HCT116 (cell line): ENCODE results near the gene PRKX. TPM values are rescaled to one million over a fixed set of nuclear protein-coding genes. Genes with fewer than 3 reads are reported as not detected.
"Not testable (repeated sequence)": the region's sequence is repeated elsewhere in the genome, so short reads cannot be mapped to it uniquely, and the experiment has no call there.

Source experiments
- ATAC-seq: fragments of 200-7000 bp; cut with Tn5 transposase; 2 replicates; pipeline ENCODE4 v1.9.1; 2020; ENCODE audit warnings: mild to moderate bottlenecking, moderate library complexity
- BruUV-seq: library from RNA; stranded (reverse); fragments of 400-500 nt; replicated peaks from 2 replicates; lab custom pipeline; 2021; lab: Mats Ljungman, UMichigan
- CTCF ChIA-PET: fragments of 300-600 bp; sonication (Branson Sonifier 250); formaldehyde crosslinking; loops from one replicate; lab custom pipeline; 2021; ENCODE audit warnings: antibody characterized with exemption; lab: Charles Lee
- POLR2A ChIA-PET: fragments of 300-600, 350-600 bp; sonication (Branson Sonifier 250); formaldehyde crosslinking; loops from one replicate; lab custom pipeline; 2021; ENCODE audit warnings: antibody characterized with exemption; lab: Charles Lee
- RAD21 ChIA-PET, 2 experiments: fragments of 300-600 bp; sonication (Branson Sonifier 250); formaldehyde crosslinking; loops; one replicate each; lab custom pipeline; 2023; ENCODE audit warnings: low total read pairs in 2 of 2; ENCODE audit not compliant: uncharacterized antibody in 2 of 2, unreplicated experiment in 2 of 2, low non-redundant PET in 1 of 2; lab: Charles Lee
- DNase-seq: peaks from one replicate; pipeline ENCODE4 v3.0.0-alpha.2; 2010; ENCODE audit warnings: low read depth, low spot score
- H2AFZ ChIP-seq: fragments of 200-600 bp; shearing (Covaris generic), sonication (generic); 2 replicates; pipeline ENCODE4 v1.6.1; 2017; ENCODE audit warnings: low read depth, mixed run types, mixed read lengths, antibody characterized with exemption, low read length; ENCODE audit not compliant: poor library complexity, severe bottlenecking
- H3K27ac ChIP-seq: 2 replicates; pipeline ENCODE4 v1.5.1; 2012; ENCODE audit warnings: low read depth, low read length
- H3K27me3 ChIP-seq: fragments of 200-600 bp; sonication (generic); 2 replicates; pipeline ENCODE4 v1.6.1; 2016; ENCODE audit warnings: mixed run types, low read length, mixed read lengths; ENCODE audit not compliant: insufficient read depth
- H3K36me3 ChIP-seq, 2 experiments: fragments of 200-500 bp in 1 of 2; fragments of 200-600 bp in 1 of 2; sonication (Bioruptor generic) in 1 of 2; sonication (generic) in 1 of 2; 2 replicates each; pipeline versions ENCODE4 v1.5.1 to v1.6.1; 2014 to 2016; ENCODE audit warnings: low read length in 2 of 2, inconsistent platforms in 1 of 2, mixed read lengths in 1 of 2, mixed run types in 1 of 2; ENCODE audit not compliant: insufficient read depth in 2 of 2, control insufficient read depth in 1 of 2
- H3K4me1 ChIP-seq, 2 experiments: fragments of 200-600 bp in 1 of 2; sonication (generic) in 1 of 2; 2 replicates each; pipeline versions ENCODE4 v1.5.1 to v1.6.1; 2012 to 2017; ENCODE audit warnings: low read length in 2 of 2, inconsistent platforms in 1 of 2, mild to moderate bottlenecking in 1 of 2, mixed read lengths in 1 of 2, mixed run types in 1 of 2, moderate library complexity in 1 of 2; ENCODE audit not compliant: insufficient read depth in 2 of 2, control insufficient read depth in 1 of 2
- H3K4me2 ChIP-seq: fragments of 200-600 bp; sonication (generic); 2 replicates; pipeline ENCODE4 v1.6.1; 2017; ENCODE audit warnings: mixed run types, low read length, mixed read lengths
- H3K4me3 ChIP-seq, 2 experiments: fragments of 200-600 bp in 1 of 2; sonication (generic) in 1 of 2; replicated peaks in 1 of 2; 2 replicates each; pipeline ENCODE4 v1.5.1; 2011 to 2016; ENCODE audit warnings: low read length in 2 of 2, control low read depth in 1 of 2, low read depth in 1 of 2, mild to moderate bottlenecking in 1 of 2, mixed read lengths in 1 of 2, mixed run types in 1 of 2
- H3K79me2 ChIP-seq: fragments of 200-600 bp; sonication (generic); 2 replicates; pipeline ENCODE4 v1.6.1; 2017; ENCODE audit warnings: mild to moderate bottlenecking, mixed run types, low read length, moderate library complexity, mixed read lengths; ENCODE audit not compliant: insufficient read depth
- H3K9ac ChIP-seq: fragments of 200-600 bp; sonication (generic); 2 replicates; pipeline ENCODE4 v1.6.1; 2016; ENCODE audit warnings: low read length, mixed read lengths
- H3K9me2 ChIP-seq: fragments of 200-600 bp; sonication (generic), shearing (Covaris generic); 2 replicates; pipeline ENCODE4 v1.6.1; 2017; ENCODE audit warnings: mixed run types, mild to moderate bottlenecking, moderate library complexity; ENCODE audit not compliant: insufficient read depth
- H3K9me3 ChIP-seq, 2 experiments: fragments of 200-500 bp in 1 of 2; fragments of 200-600 bp in 1 of 2; sonication (Bioruptor generic) in 1 of 2; sonication (generic) in 1 of 2; 2 replicates each; pipeline ENCODE4 v1.6.1; 2014 to 2017; ENCODE audit warnings: low read length in 2 of 2, mixed read lengths in 2 of 2, inconsistent platforms in 1 of 2, low read depth in 1 of 2, mild to moderate bottlenecking in 1 of 2, mixed run types in 1 of 2, moderate library complexity in 1 of 2; ENCODE audit not compliant: control insufficient read depth in 1 of 2, insufficient read depth in 1 of 2
- H4K20me1 ChIP-seq: fragments of 200-600 bp; sonication (generic), shearing (Covaris generic); 2 replicates; pipeline ENCODE4 v1.6.1; 2017; ENCODE audit warnings: mixed run types, mild to moderate bottlenecking, moderate library complexity; ENCODE audit not compliant: insufficient read depth
- CBX3 ChIP-seq: IDR thresholded peaks from 2 replicates; pipeline ENCODE4 v1.6.1; 2012; ENCODE audit warnings: low read depth
- FOSL1 ChIP-seq: IDR thresholded peaks from 2 replicates; pipeline ENCODE4 v1.6.1; 2012; ENCODE audit warnings: low read depth
- RAD21 ChIP-seq: IDR thresholded peaks from 2 replicates; pipeline ENCODE4 v1.6.1; 2012; ENCODE audit warnings: low read depth, mild to moderate bottlenecking
- ZBTB33 ChIP-seq: IDR thresholded peaks from 2 replicates; pipeline ENCODE4 v1.6.1; 2011; ENCODE audit warnings: mild to moderate bottlenecking, low read length, moderate library complexity; ENCODE audit not compliant: insufficient replicate concordance; ENCODE audit errors: extremely low read depth
- ZFX ChIP-seq: fragments of 450-650 bp; IDR thresholded peaks from 2 replicates; pipeline ENCODE4 v1.6.1; 2017
- intact Hi-C: fragments of 100-400 bp; cut with micrococcal nuclease; formaldehyde crosslinking; loops from 2 replicates; pipeline ENCODE4 v1.10.0; 2022
- total RNA-seq: library from RNA; stranded (reverse); gene quantifications from one replicate; pipeline ENCODE4 v1.2.1, GENCODE V29; 2021; ENCODE audit not compliant: unreplicated experiment
- TF ChIP-seq, protein P1 (sequence below): IDR thresholded peaks from 2 replicates; pipeline ENCODE4 v1.6.1; 2012

The PRKX gene
- total RNA-seq, 1 experiment from 2014 or later: 26.7 TPM

DNA sequence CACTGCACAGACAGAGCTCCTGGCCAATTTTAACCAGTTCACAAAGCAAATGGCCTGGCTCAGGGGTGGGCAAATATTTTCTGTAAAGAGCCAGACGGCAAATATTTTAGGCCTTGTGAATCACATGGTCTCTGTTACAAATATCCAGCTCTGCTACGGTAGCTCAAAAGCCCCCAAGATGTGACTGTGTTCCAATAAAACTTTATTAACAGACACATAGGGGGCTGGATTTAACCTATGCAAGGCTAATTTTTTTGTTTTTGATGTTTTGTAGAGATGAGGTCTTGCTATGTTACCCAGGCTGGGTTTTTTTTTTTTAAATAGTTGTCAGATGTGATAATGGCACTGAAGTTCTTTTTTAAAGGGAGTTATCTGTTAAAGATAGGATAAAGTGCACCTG is 65.4 kb downstream of the PRKX start:
- RAD21 ChIA-PET: no interaction called here
- POLR2A ChIA-PET: no interaction called here
- no peaks in the 10 kb centered on the region; a peak in 1 of 4 replicates for H3K36me3 ChIP-seq
- ATAC-seq (no peak), DNase-seq (no peak)
- H3K27ac ChIP-seq: no peak overlapping the region
- no TSS peak for BruUV-seq
- H3K9me2 ChIP-seq: no peaks in the 10 kb centered on the region
- no peak overlapping the region for H3K9ac ChIP-seq
- H3K4me3 ChIP-seq: no peak overlapping the region
- no peak overlapping the region for H3K4me2 ChIP-seq
- no peaks in the 10 kb centered on the region for H4K20me1 ChIP-seq
- no peaks in the 10 kb centered on the region for H3K4me1 ChIP-seq
- H2AFZ ChIP-seq: no peak overlapping the region
- TF ChIP-seq, protein P1, sequence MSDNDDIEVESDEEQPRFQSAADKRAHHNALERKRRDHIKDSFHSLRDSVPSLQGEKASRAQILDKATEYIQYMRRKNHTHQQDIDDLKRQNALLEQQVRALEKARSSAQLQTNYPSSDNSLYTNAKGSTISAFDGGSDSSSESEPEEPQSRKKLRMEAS: no peak
- TF ChIP-seq CBX3 (no peak), ZBTB33 (no peak), FOSL1 (no peak), ZFX (no peak), RAD21 (no peak)
- H3K9me3 ChIP-seq: no peaks in the 10 kb centered on the region
- no peaks in the 10 kb centered on the region for H3K79me2 ChIP-seq
- CTCF ChIA-PET: no interaction called here
- no peaks in the 10 kb centered on the region for H3K27me3 ChIP-seq
- intact Hi-C loops: no loop called here

- H3K27ac ChIP-seq, H3K4me3 ChIP-seq, H2AFZ ChIP-seq, H3K9me3 ChIP-seq, H3K9ac ChIP-seq, H4K20me1 ChIP-seq, H3K4me2 ChIP-seq, POLR2A ChIA-PET, H3K4me1 ChIP-seq, H3K79me2 ChIP-seq, H3K36me3 ChIP-seq, BruUV-seq, H3K9me2 ChIP-seq, CTCF ChIA-PET, H3K27me3 ChIP-seq, RAD21 ChIA-PET, ATAC-seq, DNase-seq: not testable (repeated sequence)
- intact Hi-C loops: loop anchor here (2.0 to 10.0 kb wide), 4 partner anchors 395 to 765 kb away; no protein-coding TSS in a partner anchor
Observed at GRCh38 chrX:3639858-3640631, 73.4 kb downstream of the PRKX start.
